Measurements from ENCODE around the gene PHETA2. TPM values are rescaled to one million over a fixed set of nuclear protein-coding genes. Genes with fewer than 3 reads are reported as not detected.

The PHETA2 gene
- total RNA-seq, 6 donors from 2014 or later, result 7.3 to 18.5 (median 13.6) TPM

DNA sequence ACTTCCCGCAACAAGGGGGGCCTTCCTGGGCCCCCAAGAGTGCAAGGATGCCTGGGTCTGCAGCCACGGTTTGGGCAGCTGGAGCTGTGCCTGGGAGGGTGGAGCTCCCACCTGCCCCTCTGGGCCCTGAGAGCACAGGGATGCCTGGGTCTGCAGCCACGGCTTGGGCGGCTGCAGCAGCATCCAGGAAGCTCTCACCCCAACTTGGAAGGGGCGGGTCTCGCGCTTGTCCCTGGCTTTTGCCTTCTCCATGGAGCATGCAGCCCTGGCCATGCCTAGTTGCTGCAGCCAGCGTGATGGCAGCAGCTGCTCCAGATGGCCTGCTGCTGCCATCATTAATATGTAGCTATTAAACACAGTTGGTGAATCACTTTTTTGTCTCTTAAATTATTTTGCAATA, 38.8 kb upstream of the PHETA2 start:
- no peak for TF ChIP-seq POLR2A (IDR thresholded peaks at IDR 0.05)
- Histone ChIP-seq H3K36me3 (no peaks in the 10 kb centered on the region), H3K4me1 (no peaks in the 10 kb centered on the region), H3K27ac (no peak overlapping the region), H3K27me3 (no peaks in the 10 kb centered on the region), H3K9me3 (peaks cover 0 to 10% (median 4%) of the 10 kb centered on the region in 4 donors), H3K4me3 (no peak overlapping the region)
- WGBS, 2 donors, result 78 to 85% methylated on average over 8 of the region's 8 CpGs
- ATAC-seq (ENCODE audit: low FRiP score in 2 of 2), result no peak
- DNase-seq, result peak in 1 of 2 donors; percentile 47

DNA sequence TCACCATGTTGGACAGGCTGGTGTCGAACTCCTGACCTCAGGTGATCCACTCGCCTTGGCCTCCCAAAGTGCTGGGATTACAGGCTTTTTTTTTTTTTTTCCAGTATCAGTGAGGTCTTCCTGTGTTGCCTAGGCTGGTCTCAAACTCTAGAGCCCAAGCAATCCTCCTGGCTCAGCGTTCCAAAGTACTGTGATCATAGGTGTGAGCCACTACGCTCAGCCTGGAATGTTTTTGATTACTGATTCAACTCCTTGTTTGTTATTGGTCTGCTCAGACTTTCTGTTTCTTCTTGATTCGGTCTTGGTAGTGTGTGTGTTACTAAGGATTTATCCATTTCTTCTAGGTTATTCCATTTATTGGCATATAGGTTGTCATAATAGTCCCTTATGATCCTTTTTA, 34.8 kb upstream of the PHETA2 start:
- H3K36me3 ChIP-seq, result no peaks in the 10 kb centered on the region
- no peaks in the 10 kb centered on the region for H3K4me1 ChIP-seq
- 98% methylated on average over 5 of the region's 5 CpGs for WGBS, 2 donors
- no peak overlapping the region for H3K27ac ChIP-seq
- TF ChIP-seq, protein P1, sequence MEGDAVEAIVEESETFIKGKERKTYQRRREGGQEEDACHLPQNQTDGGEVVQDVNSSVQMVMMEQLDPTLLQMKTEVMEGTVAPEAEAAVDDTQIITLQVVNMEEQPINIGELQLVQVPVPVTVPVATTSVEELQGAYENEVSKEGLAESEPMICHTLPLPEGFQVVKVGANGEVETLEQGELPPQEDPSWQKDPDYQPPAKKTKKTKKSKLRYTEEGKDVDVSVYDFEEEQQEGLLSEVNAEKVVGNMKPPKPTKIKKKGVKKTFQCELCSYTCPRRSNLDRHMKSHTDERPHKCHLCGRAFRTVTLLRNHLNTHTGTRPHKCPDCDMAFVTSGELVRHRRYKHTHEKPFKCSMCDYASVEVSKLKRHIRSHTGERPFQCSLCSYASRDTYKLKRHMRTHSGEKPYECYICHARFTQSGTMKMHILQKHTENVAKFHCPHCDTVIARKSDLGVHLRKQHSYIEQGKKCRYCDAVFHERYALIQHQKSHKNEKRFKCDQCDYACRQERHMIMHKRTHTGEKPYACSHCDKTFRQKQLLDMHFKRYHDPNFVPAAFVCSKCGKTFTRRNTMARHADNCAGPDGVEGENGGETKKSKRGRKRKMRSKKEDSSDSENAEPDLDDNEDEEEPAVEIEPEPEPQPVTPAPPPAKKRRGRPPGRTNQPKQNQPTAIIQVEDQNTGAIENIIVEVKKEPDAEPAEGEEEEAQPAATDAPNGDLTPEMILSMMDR (IDR thresholded peaks at IDR 0.05), result no peak
- TF ChIP-seq POLR2AphosphoS5 (IDR thresholded peaks at IDR 0.05) (no peak), POLR2A (IDR thresholded peaks at IDR 0.05) (no peak), EP300 (IDR thresholded peaks at IDR 0.05) (no peak)
- DNase-seq (no peak), ATAC-seq (ENCODE audit: low FRiP score in 2 of 2) (no peak)
- H3K9me3 ChIP-seq, result peaks cover 0 to 6% (median 4%) of the 10 kb centered on the region in 4 donors
- no peak overlapping the region for H3K4me3 ChIP-seq
- H3K27me3 ChIP-seq, result no peaks in the 10 kb centered on the region

DNA sequence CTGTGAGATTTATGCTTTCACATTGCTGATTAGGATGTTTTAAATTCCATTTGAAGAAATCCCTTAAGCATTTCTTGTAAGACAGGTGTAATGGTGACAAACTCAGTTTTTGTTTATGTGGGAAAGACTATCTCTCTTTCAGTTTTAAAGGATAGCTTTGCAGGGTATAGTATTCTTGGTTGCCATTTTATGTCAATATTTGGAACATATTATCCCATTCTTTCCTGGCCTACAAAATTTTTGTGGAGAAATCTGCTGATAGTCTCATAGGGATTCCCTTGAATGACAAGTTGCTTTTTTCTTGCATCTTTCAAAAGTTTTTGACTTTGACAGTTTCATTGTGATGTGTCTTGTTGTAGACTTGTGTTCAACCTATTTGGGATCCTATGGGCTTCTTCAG, 32.3 kb upstream of the PHETA2 start:
- no peak overlapping the region for H3K4me3 ChIP-seq
- TF ChIP-seq, protein P1 (IDR thresholded peaks at IDR 0.05), result no peak
- TF ChIP-seq EP300 (IDR thresholded peaks at IDR 0.05) (no peak), POLR2A (IDR thresholded peaks at IDR 0.05) (no peak), POLR2AphosphoS5 (IDR thresholded peaks at IDR 0.05) (no peak)
- H3K27ac ChIP-seq, result no peak overlapping the region
- H3K27me3 ChIP-seq, result no peaks in the 10 kb centered on the region
- no peaks in the 10 kb centered on the region for H3K4me1 ChIP-seq
- ATAC-seq (ENCODE audit: low FRiP score in 2 of 2) (no peak), DNase-seq (no peak)
- H3K36me3 ChIP-seq, result no peaks in the 10 kb centered on the region
- H3K9me3 ChIP-seq, result peaks cover 0 to 6% (median 4%) of the 10 kb centered on the region in 4 donors

DNA sequence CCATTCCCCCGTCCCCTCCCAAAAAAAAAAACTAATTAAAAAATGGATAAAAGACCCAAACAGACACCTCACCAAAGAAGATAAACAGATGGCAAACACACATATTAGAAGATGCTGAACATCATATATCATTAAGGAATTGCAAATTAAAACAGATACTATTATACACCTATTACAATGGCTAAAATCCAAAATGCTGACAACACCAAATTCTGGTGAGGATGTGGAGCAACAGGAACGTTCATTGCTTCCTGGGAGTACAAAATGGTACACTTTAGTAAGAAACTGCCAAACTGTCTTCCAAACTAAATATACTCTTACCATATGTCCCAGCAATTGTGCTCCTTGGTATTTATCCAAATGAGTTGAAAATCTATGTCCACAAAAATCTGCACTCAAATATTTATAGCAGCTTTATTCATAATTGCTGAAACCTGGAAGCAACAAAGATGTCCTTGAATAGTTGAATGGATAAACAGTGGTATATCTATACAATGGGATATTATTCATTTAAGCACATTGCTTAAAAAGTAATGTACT, 23.3 kb upstream of the PHETA2 start:
- Histone ChIP-seq H3K27me3 (no peaks in the 10 kb centered on the region), H3K27ac (no peak overlapping the region), H3K4me3 (no peak overlapping the region), H3K9me3 (no peaks in the 10 kb centered on the region), H3K4me1 (no peaks in the 10 kb centered on the region), H3K36me3 (no peaks in the 10 kb centered on the region)
- DNase-seq (no peak), ATAC-seq (ENCODE audit: low FRiP score in 2 of 2) (no peak)
- 63 to 72% methylated on average over 2 of the region's 2 CpGs for WGBS, 2 donors
- TF ChIP-seq, protein P1 (IDR thresholded peaks at IDR 0.05), result no peak
- TF ChIP-seq EP300 (IDR thresholded peaks at IDR 0.05) (no peak), POLR2A (IDR thresholded peaks at IDR 0.05) (no peak), POLR2AphosphoS5 (IDR thresholded peaks at IDR 0.05) (no peak)

DNA sequence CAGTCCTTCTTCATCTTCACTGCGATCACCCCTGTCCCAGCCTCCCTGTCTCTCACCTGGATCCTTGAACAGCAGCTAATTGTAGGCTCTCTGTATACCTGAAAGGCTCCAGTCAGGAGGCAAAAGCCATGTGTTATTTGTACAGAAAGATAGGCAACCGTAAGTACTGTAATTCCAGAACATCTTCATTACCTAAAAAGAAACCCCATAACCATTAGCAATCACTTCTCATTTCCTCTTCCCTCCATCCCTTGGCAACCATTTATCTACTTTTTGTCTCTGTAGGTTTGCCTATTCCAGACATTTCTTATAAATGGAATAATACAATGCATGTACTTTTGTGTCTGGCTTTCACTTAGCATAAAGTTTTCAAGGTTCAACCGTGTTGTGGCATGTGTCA, 21.3 kb upstream of the PHETA2 start:
- no peaks in the 10 kb centered on the region for H3K36me3 ChIP-seq
- no peaks in the 10 kb centered on the region for H3K4me1 ChIP-seq
- H3K9me3 ChIP-seq, result peaks cover 0 to 7% (median 5%) of the 10 kb centered on the region in 4 donors
- no peak overlapping the region for H3K4me3 ChIP-seq
- no peak for TF ChIP-seq EP300 (IDR thresholded peaks at IDR 0.05)
- no peak for TF ChIP-seq POLR2AphosphoS5 (IDR thresholded peaks at IDR 0.05)
- TF ChIP-seq, protein P1 (IDR thresholded peaks at IDR 0.05), result no peak
- TF ChIP-seq POLR2A (IDR thresholded peaks at IDR 0.05), result no peak
- ATAC-seq (ENCODE audit: low FRiP score in 2 of 2), result no peak
- no peak overlapping the region for H3K27ac ChIP-seq
- no peak for DNase-seq
- H3K27me3 ChIP-seq, result no peaks in the 10 kb centered on the region
- WGBS, 2 donors, result 86 to 90% methylated on average over 3 of the region's 3 CpGs
